ENCODE measurements around the gene CCT8. TPM values are rescaled to one million over a fixed set of nuclear protein-coding genes. Genes with fewer than 3 reads are reported as not detected.
"Not testable (repeated sequence)": the region's sequence is repeated elsewhere in the genome, so short reads cannot be mapped to it uniquely, and the experiment has no call there.

CCT8 gene
- total and polyA plus RNA-seq, 2 experiments from 2014 or later: 304 to 329 TPM

DNA sequence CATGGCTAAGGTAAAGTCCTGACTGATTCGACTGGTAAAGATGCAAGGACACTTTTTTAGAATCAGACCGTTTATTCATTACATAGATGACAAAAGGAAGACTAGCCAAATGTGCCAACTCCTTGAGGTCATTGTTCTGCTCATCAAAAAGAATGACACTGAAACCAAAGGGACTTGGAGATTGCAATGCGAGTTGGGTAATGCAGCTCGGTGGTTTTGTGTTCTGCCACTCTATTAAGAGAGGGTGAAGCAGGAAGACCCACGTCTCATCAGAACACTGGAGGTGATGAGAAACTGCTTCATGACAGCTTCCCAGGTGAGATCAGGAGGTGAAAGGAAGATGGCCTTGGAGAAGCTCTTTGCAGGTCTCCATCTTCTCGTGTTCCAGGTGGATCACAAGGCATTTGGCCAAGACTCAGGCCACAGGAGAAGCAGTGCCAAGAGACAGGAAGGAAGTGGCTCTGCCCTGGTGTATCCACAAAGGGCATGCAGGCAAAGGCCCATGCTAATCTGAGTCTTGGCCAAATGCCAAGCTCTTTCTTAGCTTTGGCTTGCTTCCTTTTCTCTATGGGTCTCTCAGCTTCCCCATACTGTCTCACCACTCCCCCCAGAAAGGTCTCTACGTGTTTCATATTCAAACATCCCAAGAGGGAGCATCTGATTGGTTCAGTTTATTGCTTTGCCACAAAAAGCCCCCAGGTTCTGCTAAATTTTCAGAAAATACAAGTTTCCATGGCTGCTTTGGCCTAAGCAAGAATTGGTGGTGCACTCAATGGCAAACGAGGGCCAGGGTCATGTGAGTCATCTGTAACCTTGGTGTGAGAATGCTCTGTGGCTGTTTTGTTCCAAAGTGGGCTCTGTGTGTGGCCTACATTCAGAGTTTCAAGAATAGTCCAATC, 5.7 kb upstream of the CCT8 start (continued):
- TF ChIP-seq, protein P1, sequence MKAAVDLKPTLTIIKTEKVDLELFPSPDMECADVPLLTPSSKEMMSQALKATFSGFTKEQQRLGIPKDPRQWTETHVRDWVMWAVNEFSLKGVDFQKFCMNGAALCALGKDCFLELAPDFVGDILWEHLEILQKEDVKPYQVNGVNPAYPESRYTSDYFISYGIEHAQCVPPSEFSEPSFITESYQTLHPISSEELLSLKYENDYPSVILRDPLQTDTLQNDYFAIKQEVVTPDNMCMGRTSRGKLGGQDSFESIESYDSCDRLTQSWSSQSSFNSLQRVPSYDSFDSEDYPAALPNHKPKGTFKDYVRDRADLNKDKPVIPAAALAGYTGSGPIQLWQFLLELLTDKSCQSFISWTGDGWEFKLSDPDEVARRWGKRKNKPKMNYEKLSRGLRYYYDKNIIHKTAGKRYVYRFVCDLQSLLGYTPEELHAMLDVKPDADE (IDR thresholded peaks at IDR 0.05): no peak

DNA sequence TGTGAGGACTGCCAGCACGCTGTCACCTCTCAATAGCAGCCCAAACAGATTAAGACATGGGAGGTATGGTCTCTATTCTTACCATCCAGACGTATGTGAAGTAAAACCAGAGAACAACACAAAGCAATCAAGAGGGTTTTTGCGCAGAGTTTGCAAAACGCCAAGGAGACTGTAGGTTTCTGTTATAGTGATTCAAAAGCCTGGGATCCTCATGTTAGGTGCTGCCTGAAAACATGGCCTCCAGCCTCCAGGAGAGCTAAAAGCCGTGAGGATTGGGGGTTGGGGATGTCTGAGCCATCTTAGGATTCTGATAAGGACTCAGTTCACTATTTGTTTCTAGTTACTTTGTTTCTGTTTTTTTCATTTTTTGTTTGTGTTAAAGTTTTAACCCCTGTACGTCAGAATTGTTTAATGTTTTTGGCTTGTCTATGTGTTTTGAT, 4.2 kb upstream of the CCT8 start:
- peaks cover 8% of the 10 kb centered on the region for H3K79me2 ChIP-seq (replicated peaks; ENCODE audit: insufficient read depth)
- ATAC-seq (peak; percentile 19), DNase-seq (ENCODE audit: low spot score) (peak; percentile 54)
- peak overlapping the region; percentile 44 for H3K4me2 ChIP-seq
- H3K9me3 Mint-ChIP-seq: no peaks in the 10 kb centered on the region; the same call in 2 of the 3 replicates
- peak overlapping the region; percentile 74; the same call in 1 of the 2 replicates for H3K27ac Mint-ChIP-seq
- peak overlapping the region; percentile 44 for H2AFZ ChIP-seq
- peaks cover 18% of the 10 kb centered on the region for H3K27me3 Mint-ChIP-seq (ENCODE audit: insufficient read depth, low read depth, poor library complexity)
- 0 out of 2 replicates have a peak, but pooled peaks cover 13% of the 10 kb centered on the region for H3K9me2 ChIP-seq (ENCODE audit: insufficient read depth)
- H3K27me3 ChIP-seq (ENCODE audit: insufficient read depth): no peaks in the 10 kb centered on the region
- peak overlapping the region; percentile 63; the same call in 2 of the 3 replicates for H3K4me3 Mint-ChIP-seq
- peak; percentile 29; the same call in 1 of the 2 replicates for TF ChIP-seq POLR2AphosphoS5 (IDR thresholded peaks at IDR 0.05; ENCODE audit: low read depth)
- no peak for TF ChIP-seq NANOG (IDR thresholded peaks at IDR 0.05; ENCODE audit: borderline replicate concordance)
- H3K36me3 Mint-ChIP-seq (ENCODE audit: low read depth): peaks cover 2% of the 10 kb centered on the region
- H3K4me3 ChIP-seq: peak overlapping the region; percentile 55
- peaks cover 5% of the 10 kb centered on the region; the same call in 1 of the 2 replicates for H3K4me1 ChIP-seq (ENCODE audit: insufficient read depth)
- peaks cover 4% of the 10 kb centered on the region; the same call in 2 of the 3 replicates for H3K4me1 Mint-ChIP-seq
- peaks cover 1% of the 10 kb centered on the region; the same call in 1 of the 2 replicates for H4K20me1 ChIP-seq (replicated peaks; ENCODE audit: insufficient read depth)
- H3K27ac ChIP-seq (ENCODE audit: low read depth): peak overlapping the region; percentile 61; the same call in 1 of the 2 replicates
- no peaks in the 10 kb centered on the region for H3K36me3 ChIP-seq (ENCODE audit: insufficient read depth)
- no peaks in the 10 kb centered on the region; the same call in 1 of the 2 replicates for H3F3A ChIP-seq (replicated peaks; ENCODE audit: low read depth)

DNA sequence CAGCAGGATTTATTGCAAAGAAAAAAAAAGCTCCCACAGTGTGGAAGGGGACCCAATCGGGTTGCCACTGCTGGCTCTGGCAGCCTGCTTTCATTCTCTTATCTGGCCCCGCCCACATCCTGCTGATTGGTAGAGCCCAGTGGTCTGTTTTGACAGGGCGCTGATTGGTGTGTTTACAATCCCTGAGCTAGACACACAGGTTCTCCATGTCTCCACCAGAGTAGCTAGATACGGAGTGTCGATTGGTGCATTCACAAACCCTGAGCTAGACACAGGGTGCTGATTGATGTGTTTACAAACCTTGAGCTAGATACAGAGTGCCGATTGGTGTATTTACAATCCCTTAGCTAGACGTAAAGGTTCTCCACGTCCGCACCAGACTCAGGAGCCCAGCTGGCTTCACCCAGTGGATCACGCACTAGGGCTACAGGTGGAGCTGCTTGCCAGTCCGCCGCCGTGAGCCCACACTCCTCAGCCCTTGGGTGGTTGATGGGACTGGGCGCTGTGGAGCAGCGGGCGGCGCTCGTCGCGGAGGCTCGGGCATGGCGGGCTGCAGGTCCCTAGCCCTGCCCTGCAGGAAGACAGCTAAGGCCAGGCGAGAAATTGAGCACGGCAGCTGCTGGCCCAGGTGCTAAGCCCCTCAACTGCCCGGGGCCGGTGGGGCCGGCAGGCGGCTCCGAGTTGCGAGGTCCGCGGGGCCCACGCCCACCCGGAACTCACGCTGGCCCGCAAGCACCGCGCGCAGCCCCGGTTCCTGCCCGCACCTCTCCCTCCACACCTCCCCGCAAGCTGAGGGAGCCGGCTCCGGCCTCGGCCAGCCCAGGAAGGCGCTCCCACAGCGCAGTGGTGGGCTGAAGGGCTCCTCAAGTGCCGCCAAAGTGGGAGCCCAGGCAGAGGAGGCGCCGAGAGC, 3.5 kb upstream of the CCT8 start:
- H3K4me1 ChIP-seq (ENCODE audit: insufficient read depth): not testable (repeated sequence)
- peak; percentile 61 for DNase-seq (ENCODE audit: low spot score)
- H2AFZ ChIP-seq: peak overlapping the region; percentile 44

More for the DNA sequence above, 3.5 kb upstream of the CCT8 start:
- Histone ChIP-seq H3K9me2 (ENCODE audit: insufficient read depth) (0 out of 2 replicates have a peak, but pooled peaks cover 13% of the 10 kb centered on the region), H3K4me2 (peak overlapping the region; percentile 44), H3K4me3 (peak overlapping the region; percentile 55), H3K79me2 (replicated peaks; ENCODE audit: insufficient read depth) (peaks cover 14% of the 10 kb centered on the region), H3K27ac (ENCODE audit: low read depth) (peak overlapping the region; percentile 78)
- H3K36me3 Mint-ChIP-seq (ENCODE audit: low read depth); H3K9me3 Mint-ChIP-seq; H3F3A ChIP-seq (replicated peaks; ENCODE audit: low read depth); H3K36me3 ChIP-seq (ENCODE audit: insufficient read depth); H4K20me1 ChIP-seq (replicated peaks; ENCODE audit: insufficient read depth); H3K27me3 ChIP-seq (ENCODE audit: insufficient read depth): not testable (repeated sequence)
- peak; percentile 15 for ATAC-seq
- H3K4me1 Mint-ChIP-seq: peaks cover 10% of the 10 kb centered on the region
- peak overlapping the region; percentile 63; the same call in 2 of the 3 replicates for H3K4me3 Mint-ChIP-seq
- peaks cover 18% of the 10 kb centered on the region for H3K27me3 Mint-ChIP-seq (ENCODE audit: insufficient read depth, low read depth, poor library complexity)
- peak overlapping the region; percentile 74; the same call in 1 of the 2 replicates for H3K27ac Mint-ChIP-seq
